Panc1 (cell line): Measurements from ENCODE around the gene GMDS. TPM values are rescaled to one million over a fixed set of nuclear protein-coding genes. Genes with fewer than 3 reads are reported as not detected.

Experiments
- ATAC-seq: fragments of 200-7000 bp; cut with Tn5 transposase; 2 replicates; pipeline ENCODE4 v1.9.1; 2020; ENCODE audit warnings: mild to moderate bottlenecking, moderate library complexity
- BruUV-seq: library from RNA; stranded (reverse); fragments of 400-500 nt; replicated peaks from 2 replicates; lab custom pipeline; 2021; lab: Mats Ljungman, UMichigan
- CTCF ChIA-PET: fragments of 300-600 bp; sonication (Branson Sonifier 250); formaldehyde crosslinking; loops from one replicate; lab custom pipeline; 2022; ENCODE audit warnings: antibody characterized with exemption; lab: Charles Lee
- POLR2A ChIA-PET: fragments of 300-600 bp; sonication (Branson Sonifier 250); formaldehyde crosslinking; loops from one replicate; lab custom pipeline; 2022; ENCODE audit warnings: antibody characterized with exemption; lab: Charles Lee
- DNase-seq: peaks from one replicate; pipeline ENCODE4 v3.0.0-alpha.2; 2010; ENCODE audit warnings: low read depth, low spot score
- H3K27ac ChIP-seq: 2 replicates; pipeline ENCODE4 v1.5.1; 2011; ENCODE audit warnings: mild to moderate bottlenecking, low read length, inconsistent platforms
- H3K27me3 ChIP-seq: fragments of 200-500 bp; sonication (Bioruptor generic); 2 replicates; pipeline ENCODE4 v1.6.0; 2014; ENCODE audit warnings: low read length, inconsistent platforms; ENCODE audit not compliant: control insufficient read depth, insufficient read depth
- H3K36me3 ChIP-seq: fragments of 200-500 bp; sonication (Bioruptor generic); 2 replicates; pipeline ENCODE4 v1.5.1; 2014; ENCODE audit warnings: inconsistent platforms, mild to moderate bottlenecking, low read length, moderate library complexity; ENCODE audit not compliant: control insufficient read depth, insufficient read depth
- H3K4me1 ChIP-seq: 2 replicates; pipeline ENCODE4 v1.5.1; 2011; ENCODE audit warnings: inconsistent platforms, mild to moderate bottlenecking, low read length, moderate library complexity; ENCODE audit not compliant: control insufficient read depth, insufficient read depth
- H3K4me3 ChIP-seq, 2 experiments: 2 replicates each; pipeline ENCODE4 v1.5.1; 2011 to 2012; ENCODE audit warnings: low read depth in 2 of 2, low read length in 2 of 2, mild to moderate bottlenecking in 2 of 2, inconsistent platforms in 1 of 2, moderate library complexity in 1 of 2
- H3K9me3 ChIP-seq: fragments of 200-500 bp; sonication (Bioruptor generic); 2 replicates; pipeline ENCODE4 v1.5.1; 2014; ENCODE audit warnings: low read depth, mild to moderate bottlenecking, inconsistent platforms, low read length, moderate library complexity; ENCODE audit not compliant: control insufficient read depth, insufficient read depth
- POLR2AphosphoS5 ChIP-seq: IDR thresholded peaks from 2 replicates; pipeline ENCODE4 v1.6.1; 2012; ENCODE audit warnings: mild to moderate bottlenecking, low read depth, low read length, moderate library complexity
- SIN3A ChIP-seq: IDR thresholded peaks from 2 replicates; pipeline ENCODE4 v1.6.1; 2012; ENCODE audit warnings: low read depth, mild to moderate bottlenecking, low read length, moderate library complexity, borderline replicate concordance; ENCODE audit not compliant: insufficient read depth
- TCF7L2 ChIP-seq: IDR thresholded peaks from 2 replicates; pipeline ENCODE4 v1.6.1; 2011; ENCODE audit warnings: mild to moderate bottlenecking, low read depth, low read length, inconsistent platforms
- in situ Hi-C: cut with HindIII; loops from 2 replicates; pipeline ENCODE4 v1.10.0; 2016; ENCODE audit warnings: low sequenced_read_pairs, low pct_unique_long_range_greater_than_20kb
- intact Hi-C: fragments of 100-400 bp; cut with micrococcal nuclease; formaldehyde crosslinking; loops from one replicate; pipeline ENCODE4 v1.10.0; 2022; ENCODE audit not compliant: unreplicated experiment
- total RNA-seq: library from RNA; stranded (reverse); gene quantifications from one replicate; pipeline ENCODE4 v1.2.1, GENCODE V29; 2021; ENCODE audit not compliant: unreplicated experiment
- TF ChIP-seq, protein P1 (sequence below), 2 experiments: IDR thresholded peaks; 2 replicates each; pipeline ENCODE4 v1.6.1; 2011 to 2012; ENCODE audit warnings: low read depth in 2 of 2, control low read depth in 1 of 2, low read length in 1 of 2, mild to moderate bottlenecking in 1 of 2, moderate library complexity in 1 of 2; ENCODE audit not compliant: insufficient read depth in 1 of 2
- TF ChIP-seq, protein P2 (sequence below): fragments of 450-650 bp; IDR thresholded peaks from 2 replicates; pipeline ENCODE4 v1.5.1; 2017; ENCODE audit warnings: mild to moderate bottlenecking

The GMDS gene
- total RNA-seq, 1 experiment from 2014 or later: 9.8 TPM

DNA sequence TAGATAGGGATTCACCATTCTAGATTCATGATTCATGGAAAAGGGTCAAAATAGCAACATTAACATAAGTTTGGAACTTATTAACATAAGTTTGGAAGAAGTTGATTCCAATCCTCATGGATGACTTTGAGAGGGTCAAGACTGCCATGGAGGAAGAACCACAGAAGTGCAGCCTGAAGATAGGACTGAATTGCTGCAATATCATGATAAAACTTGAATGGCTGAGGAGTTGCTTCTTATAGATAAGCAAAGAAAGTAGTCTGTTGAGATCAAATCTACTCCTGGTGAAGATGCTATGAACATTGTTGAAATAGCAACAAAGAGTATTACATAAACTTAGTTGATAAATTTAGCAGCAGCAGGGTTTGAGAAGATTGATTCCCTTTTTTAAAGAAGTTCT lies 62.2 kb downstream of the GMDS start:
- BruUV-seq: no TSS peak
- no peaks in the 10 kb centered on the region for H3K27me3 ChIP-seq
- TF ChIP-seq POLR2AphosphoS5: no peak
- no peak for TF ChIP-seq SIN3A
- TF ChIP-seq, protein P1, sequence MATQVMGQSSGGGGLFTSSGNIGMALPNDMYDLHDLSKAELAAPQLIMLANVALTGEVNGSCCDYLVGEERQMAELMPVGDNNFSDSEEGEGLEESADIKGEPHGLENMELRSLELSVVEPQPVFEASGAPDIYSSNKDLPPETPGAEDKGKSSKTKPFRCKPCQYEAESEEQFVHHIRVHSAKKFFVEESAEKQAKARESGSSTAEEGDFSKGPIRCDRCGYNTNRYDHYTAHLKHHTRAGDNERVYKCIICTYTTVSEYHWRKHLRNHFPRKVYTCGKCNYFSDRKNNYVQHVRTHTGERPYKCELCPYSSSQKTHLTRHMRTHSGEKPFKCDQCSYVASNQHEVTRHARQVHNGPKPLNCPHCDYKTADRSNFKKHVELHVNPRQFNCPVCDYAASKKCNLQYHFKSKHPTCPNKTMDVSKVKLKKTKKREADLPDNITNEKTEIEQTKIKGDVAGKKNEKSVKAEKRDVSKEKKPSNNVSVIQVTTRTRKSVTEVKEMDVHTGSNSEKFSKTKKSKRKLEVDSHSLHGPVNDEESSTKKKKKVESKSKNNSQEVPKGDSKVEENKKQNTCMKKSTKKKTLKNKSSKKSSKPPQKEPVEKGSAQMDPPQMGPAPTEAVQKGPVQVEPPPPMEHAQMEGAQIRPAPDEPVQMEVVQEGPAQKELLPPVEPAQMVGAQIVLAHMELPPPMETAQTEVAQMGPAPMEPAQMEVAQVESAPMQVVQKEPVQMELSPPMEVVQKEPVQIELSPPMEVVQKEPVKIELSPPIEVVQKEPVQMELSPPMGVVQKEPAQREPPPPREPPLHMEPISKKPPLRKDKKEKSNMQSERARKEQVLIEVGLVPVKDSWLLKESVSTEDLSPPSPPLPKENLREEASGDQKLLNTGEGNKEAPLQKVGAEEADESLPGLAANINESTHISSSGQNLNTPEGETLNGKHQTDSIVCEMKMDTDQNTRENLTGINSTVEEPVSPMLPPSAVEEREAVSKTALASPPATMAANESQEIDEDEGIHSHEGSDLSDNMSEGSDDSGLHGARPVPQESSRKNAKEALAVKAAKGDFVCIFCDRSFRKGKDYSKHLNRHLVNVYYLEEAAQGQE (IDR thresholded peaks at IDR 0.05; ENCODE audit: insufficient read depth in 1 of 2, low read depth in 2 of 2, low read length in 1 of 2): no peak
- no peak for TF ChIP-seq TCF7L2
- in situ Hi-C loops (no loop called here), intact Hi-C loops (no loop called here)
- ATAC-seq (no peak), DNase-seq (no peak)
- ChIA-PET POLR2A (no interaction called here), CTCF (no interaction called here)
- no peak overlapping the region for H3K27ac ChIP-seq
- H3K4me1 ChIP-seq: no peaks in the 10 kb centered on the region
- H3K4me3 ChIP-seq: no peak overlapping the region
- H3K36me3 ChIP-seq: no peaks in the 10 kb centered on the region
- H3K9me3 ChIP-seq: no peaks in the 10 kb centered on the region

DNA sequence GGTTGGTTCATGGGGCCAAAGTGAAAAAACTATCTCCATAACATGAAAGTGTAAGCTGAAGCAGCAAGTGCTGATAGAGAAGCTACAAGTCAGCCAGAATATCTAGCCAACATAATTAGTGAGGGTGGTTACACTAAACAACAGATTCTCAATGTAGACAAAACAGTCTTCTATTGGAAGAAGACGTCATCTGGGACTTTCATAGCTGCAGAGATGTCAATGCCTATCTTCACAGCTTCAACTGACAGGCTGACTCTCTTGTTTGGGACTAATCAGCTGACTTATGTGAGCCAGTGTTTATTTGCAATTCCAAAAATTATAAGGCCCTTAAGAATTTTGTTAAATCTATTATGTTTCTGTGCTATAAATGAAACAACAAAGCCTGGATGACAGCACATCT lies 63.2 kb downstream of the GMDS start:
- H3K36me3 ChIP-seq: no peaks in the 10 kb centered on the region
- DNase-seq: no peak
- H3K9me3 ChIP-seq: no peaks in the 10 kb centered on the region
- no peaks in the 10 kb centered on the region for H3K27me3 ChIP-seq
- H3K4me1 ChIP-seq: no peaks in the 10 kb centered on the region
- POLR2A ChIA-PET: no interaction called here
- no peak for ATAC-seq
- TF ChIP-seq, protein P1 (IDR thresholded peaks at IDR 0.05; ENCODE audit: insufficient read depth in 1 of 2, low read depth in 2 of 2, low read length in 1 of 2): no peak
- TF ChIP-seq SIN3A (no peak), TCF7L2 (no peak), POLR2AphosphoS5 (no peak)
- TF ChIP-seq, protein P2, sequence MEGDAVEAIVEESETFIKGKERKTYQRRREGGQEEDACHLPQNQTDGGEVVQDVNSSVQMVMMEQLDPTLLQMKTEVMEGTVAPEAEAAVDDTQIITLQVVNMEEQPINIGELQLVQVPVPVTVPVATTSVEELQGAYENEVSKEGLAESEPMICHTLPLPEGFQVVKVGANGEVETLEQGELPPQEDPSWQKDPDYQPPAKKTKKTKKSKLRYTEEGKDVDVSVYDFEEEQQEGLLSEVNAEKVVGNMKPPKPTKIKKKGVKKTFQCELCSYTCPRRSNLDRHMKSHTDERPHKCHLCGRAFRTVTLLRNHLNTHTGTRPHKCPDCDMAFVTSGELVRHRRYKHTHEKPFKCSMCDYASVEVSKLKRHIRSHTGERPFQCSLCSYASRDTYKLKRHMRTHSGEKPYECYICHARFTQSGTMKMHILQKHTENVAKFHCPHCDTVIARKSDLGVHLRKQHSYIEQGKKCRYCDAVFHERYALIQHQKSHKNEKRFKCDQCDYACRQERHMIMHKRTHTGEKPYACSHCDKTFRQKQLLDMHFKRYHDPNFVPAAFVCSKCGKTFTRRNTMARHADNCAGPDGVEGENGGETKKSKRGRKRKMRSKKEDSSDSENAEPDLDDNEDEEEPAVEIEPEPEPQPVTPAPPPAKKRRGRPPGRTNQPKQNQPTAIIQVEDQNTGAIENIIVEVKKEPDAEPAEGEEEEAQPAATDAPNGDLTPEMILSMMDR: no peak
- no peak overlapping the region for H3K27ac ChIP-seq
- CTCF ChIA-PET: interaction anchor here (0.6 kb wide), 1 partner anchor 78 kb away, joined by 6 read pairs; no protein-coding TSS in a partner anchor
- no TSS peak for BruUV-seq
- intact Hi-C loops (no loop called here), in situ Hi-C loops (no loop called here)
- no peak overlapping the region for H3K4me3 ChIP-seq
